CD14-positive monocyte (primary cell): ENCODE data around the gene HNRNPLL. TPM values are rescaled to one million over a fixed set of nuclear protein-coding genes. Genes with fewer than 3 reads are reported as not detected.
A peak's percentile ranks its signal among the peaks of the same experiment; 100 is the strongest.

Experiments used
- DNase-seq, 3 donors: peaks; one replicate each; pipeline ENCODE4 v3.0.0-alpha.2; 2011 to 2022
- H2AFZ ChIP-seq: 2 replicates; pipeline ENCODE4 v1.6.0; 2012; ENCODE audit warnings: mild to moderate bottlenecking, low read depth, low read length, inconsistent platforms; ENCODE audit not compliant: insufficient read depth, poor library complexity, severe bottlenecking
- H3K27ac ChIP-seq, 2 donors: 1 replicate in 1 of 2; 2 replicates in 1 of 2; pipeline ENCODE4 v1.5.1; 2012 to 2013; ENCODE audit warnings: low read length in 2 of 2, control low read depth in 1 of 2, inconsistent platforms in 1 of 2, low read depth in 1 of 2, mild to moderate bottlenecking in 1 of 2
- H3K27me3 ChIP-seq, 2 donors: one replicate each; pipeline versions ENCODE4 v1.6.0 to v1.6.1; 2011 to 2013; ENCODE audit warnings: low read length in 2 of 2; ENCODE audit not compliant: control insufficient read depth in 2 of 2, insufficient read depth in 2 of 2
- H3K36me3 ChIP-seq, 2 donors: replicated peaks in 1 of 2; 1 replicate in 1 of 2; 2 replicates in 1 of 2; pipeline versions ENCODE4 v1.5.1 to v1.6.1; 2012 to 2013; ENCODE audit warnings: low read length in 2 of 2, control low read depth in 1 of 2, inconsistent platforms in 1 of 2, mild to moderate bottlenecking in 1 of 2; ENCODE audit not compliant: insufficient read depth in 2 of 2, control insufficient read depth in 1 of 2
- H3K4me1 ChIP-seq, 2 donors: 1 replicate in 1 of 2; 2 replicates in 1 of 2; pipeline versions ENCODE4 v1.5.1 to v1.6.1; 2012 to 2013; ENCODE audit warnings: low read length in 2 of 2, control low read depth in 1 of 2, inconsistent platforms in 1 of 2, mild to moderate bottlenecking in 1 of 2, moderate library complexity in 1 of 2; ENCODE audit not compliant: insufficient read depth in 2 of 2, control insufficient read depth in 1 of 2
- H3K4me2 ChIP-seq: replicated peaks from 2 replicates; pipeline ENCODE3; 2012; ENCODE audit warnings: low read length, moderate library complexity, mild to moderate bottlenecking; ENCODE audit not compliant: poor library complexity, severe bottlenecking; ENCODE audit errors: extremely low read depth
- H3K4me3 ChIP-seq, 3 experiments: fragments of 200-600 bp in 1 of 3; sonication (generic) in 1 of 3; replicated peaks in 1 of 3; 1 replicate in 2 of 3; 2 replicates in 1 of 3; pipeline ENCODE4 v1.5.1; 2011 to 2013; ENCODE audit warnings: low read length in 3 of 3, mild to moderate bottlenecking in 3 of 3, control low read depth in 2 of 3, low read depth in 2 of 3, inconsistent platforms in 1 of 3, moderate library complexity in 1 of 3
- H3K79me2 ChIP-seq: 2 replicates; pipeline ENCODE4 v1.6.0; 2012; ENCODE audit warnings: mild to moderate bottlenecking, control low read depth, inconsistent platforms, low read length, moderate library complexity; ENCODE audit not compliant: insufficient read depth
- H3K9ac ChIP-seq: 2 replicates; pipeline ENCODE4 v1.6.0; 2017; ENCODE audit warnings: low read length, mild to moderate bottlenecking; ENCODE audit not compliant: insufficient read depth, poor library complexity, severe bottlenecking
- H3K9me3 ChIP-seq, 2 donors: replicated peaks in 1 of 2; 1 replicate in 1 of 2; 2 replicates in 1 of 2; pipeline versions ENCODE4 v1.5.1 to v1.6.1; 2012 to 2013; ENCODE audit warnings: low read length in 2 of 2, control low read depth in 1 of 2; ENCODE audit not compliant: control insufficient read depth in 1 of 2, insufficient read depth in 1 of 2
- H4K20me1 ChIP-seq: 2 replicates; pipeline ENCODE4 v1.6.0; 2012; ENCODE audit warnings: mild to moderate bottlenecking, low read length, control low read depth, moderate library complexity; ENCODE audit not compliant: insufficient read depth
- H3K27ac Mint-ChIP-seq, 7 donors: one replicate each; pipeline ENCODE4 v1.8.0; 2020; ENCODE audit warnings: mild to moderate bottlenecking in 7 of 7, mixed read lengths in 7 of 7, moderate library complexity in 6 of 7, inconsistent platforms in 2 of 7
- H3K27me3 Mint-ChIP-seq, 3 donors: one replicate each; pipeline ENCODE4 v1.8.0; 2021 to 2022; ENCODE audit warnings: low read depth in 3 of 3, mild to moderate bottlenecking in 3 of 3, mixed read lengths in 3 of 3, moderate library complexity in 3 of 3, inconsistent platforms in 1 of 3
- H3K36me3 Mint-ChIP-seq, 2 donors: one replicate each; pipeline ENCODE4 v1.8.0; 2020; ENCODE audit warnings: mixed read lengths in 2 of 2, inconsistent platforms in 1 of 2, mild to moderate bottlenecking in 1 of 2
- H3K4me1 Mint-ChIP-seq: one replicate; pipeline ENCODE4 v1.8.0; 2020; ENCODE audit warnings: mild to moderate bottlenecking, mixed read lengths
- H3K4me3 Mint-ChIP-seq, 2 donors: one replicate each; pipeline ENCODE4 v1.8.0; 2020; ENCODE audit warnings: mild to moderate bottlenecking in 2 of 2, mixed read lengths in 2 of 2, moderate library complexity in 1 of 2
- H3K9me3 Mint-ChIP-seq, 7 donors: one replicate each; pipeline ENCODE4 v1.8.0; 2020 to 2022; ENCODE audit warnings: mixed read lengths in 7 of 7, mild to moderate bottlenecking in 6 of 7, moderate library complexity in 6 of 7, inconsistent platforms in 2 of 7
- WGBS: methylation state at CpG from one replicate; pipeline ENCODE4 v1.1.5; 2013; ENCODE audit warnings: missing lambda C conversion rate; ENCODE audit not compliant: insufficient coverage; 5-methylcytosine and 5-hydroxymethylcytosine counted together
- intact Hi-C, 2 donors: fragments of 100-400 bp; cut with micrococcal nuclease; formaldehyde crosslinking; loops; one replicate each; pipeline versions ENCODE4 v1.15.0 to v1.15.1; 2023
- polyA plus RNA-seq, 3 donors: library from polyadenylated mRNA; depleted of rRNA in 1 of 3; unstranded in 2 of 3; stranded (reverse) in 1 of 3; fragments of 300-500 nt in 2 of 3; fragments of >200 nt in 1 of 3; fragmentation: Illumina TruSeq in 2 of 3; gene quantifications; 1 replicate in 2 of 3; 2 replicates in 1 of 3; pipeline ENCODE4 v1.2.3, GENCODE V29; 2012 to 2021
- TF ChIP-seq, protein P1 (sequence below): fragments of 200-600 bp; IDR thresholded peaks from one replicate; pipeline ENCODE4 v1.8.0; 2022; ENCODE audit warnings: antibody characterized with exemption, mild to moderate bottlenecking

Gene HNRNPLL
- polyA plus RNA-seq, 3 donors, result 12.4 to 16.8 (median 13.8) TPM

DNA sequence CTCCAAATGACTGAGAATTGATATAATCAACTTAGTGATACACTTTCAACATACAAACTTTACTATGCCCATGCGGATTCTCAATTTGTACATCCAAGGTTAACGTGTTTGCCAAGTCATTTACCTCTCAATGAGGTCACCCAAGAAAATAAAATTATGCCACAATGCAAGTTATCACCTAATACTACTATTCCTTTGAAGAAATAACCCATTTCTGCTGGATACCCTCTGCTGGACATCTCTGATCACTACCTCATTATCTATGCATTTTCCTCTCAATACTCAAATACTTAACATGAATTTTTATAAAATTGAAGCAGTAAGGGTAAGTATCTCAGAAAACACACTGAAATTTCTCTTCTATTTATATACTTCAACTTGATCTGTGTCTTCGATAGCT lies 12.7 kb downstream of the HNRNPLL start:
- peaks cover 26% of the 10 kb centered on the region for H3K4me1 Mint-ChIP-seq
- Histone ChIP-seq H2AFZ (no peak overlapping the region), H3K36me3 (peaks cover 16 to 56% of the 10 kb centered on the region in 2 donors), H3K9me3 (no peaks in the 10 kb centered on the region), H3K27ac (no peak overlapping the region), H3K27me3 (no peaks in the 10 kb centered on the region), H3K79me2 (peaks cover 100% of the 10 kb centered on the region), H3K4me2 (no peak overlapping the region), H3K9ac (no peak overlapping the region), H4K20me1 (peaks cover 78% of the 10 kb centered on the region), H3K4me1 (peaks cover 12 to 23% of the 10 kb centered on the region in 2 donors), H3K4me3 (no peak overlapping the region)
- no peak overlapping the region for H3K4me3 Mint-ChIP-seq
- TF ChIP-seq, protein P1, sequence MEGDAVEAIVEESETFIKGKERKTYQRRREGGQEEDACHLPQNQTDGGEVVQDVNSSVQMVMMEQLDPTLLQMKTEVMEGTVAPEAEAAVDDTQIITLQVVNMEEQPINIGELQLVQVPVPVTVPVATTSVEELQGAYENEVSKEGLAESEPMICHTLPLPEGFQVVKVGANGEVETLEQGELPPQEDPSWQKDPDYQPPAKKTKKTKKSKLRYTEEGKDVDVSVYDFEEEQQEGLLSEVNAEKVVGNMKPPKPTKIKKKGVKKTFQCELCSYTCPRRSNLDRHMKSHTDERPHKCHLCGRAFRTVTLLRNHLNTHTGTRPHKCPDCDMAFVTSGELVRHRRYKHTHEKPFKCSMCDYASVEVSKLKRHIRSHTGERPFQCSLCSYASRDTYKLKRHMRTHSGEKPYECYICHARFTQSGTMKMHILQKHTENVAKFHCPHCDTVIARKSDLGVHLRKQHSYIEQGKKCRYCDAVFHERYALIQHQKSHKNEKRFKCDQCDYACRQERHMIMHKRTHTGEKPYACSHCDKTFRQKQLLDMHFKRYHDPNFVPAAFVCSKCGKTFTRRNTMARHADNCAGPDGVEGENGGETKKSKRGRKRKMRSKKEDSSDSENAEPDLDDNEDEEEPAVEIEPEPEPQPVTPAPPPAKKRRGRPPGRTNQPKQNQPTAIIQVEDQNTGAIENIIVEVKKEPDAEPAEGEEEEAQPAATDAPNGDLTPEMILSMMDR, result peak; percentile 18
- intact Hi-C loops, result no loop called here
- H3K27me3 Mint-ChIP-seq, result no peaks in the 10 kb centered on the region
- peaks cover 32 to 49% of the 10 kb centered on the region in 2 donors for H3K36me3 Mint-ChIP-seq
- H3K9me3 Mint-ChIP-seq, result no peaks in the 10 kb centered on the region
- 93% methylated on average over 2 of the region's 3 CpGs for WGBS
- no peak overlapping the region for H3K27ac Mint-ChIP-seq
- DNase-seq, result no peak

DNA sequence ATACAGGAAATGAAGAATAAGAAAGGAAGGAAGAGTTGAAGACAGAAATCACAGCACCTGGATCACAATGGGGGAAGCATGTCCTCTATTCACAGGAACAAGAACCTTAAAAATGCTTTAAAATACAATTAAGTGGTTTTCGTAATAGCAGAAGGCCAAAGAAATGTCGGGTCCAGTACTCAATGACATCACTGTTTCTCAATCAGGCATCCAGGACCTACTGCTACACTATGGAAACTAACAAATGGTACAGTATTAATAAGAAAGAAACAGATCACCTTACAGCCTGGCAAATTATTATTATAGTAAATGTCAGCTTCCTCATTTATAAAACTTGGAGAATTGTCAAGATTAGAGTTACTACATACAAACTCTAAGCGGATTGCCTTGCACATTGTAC lies 15.8 kb downstream of the HNRNPLL start:
- Histone ChIP-seq H2AFZ (no peak overlapping the region), H3K36me3 (peaks cover 23 to 83% of the 10 kb centered on the region in 2 donors), H4K20me1 (peaks cover 53% of the 10 kb centered on the region), H3K27me3 (no peaks in the 10 kb centered on the region), H3K4me3 (no peak overlapping the region), H3K4me2 (no peak overlapping the region), H3K79me2 (peaks cover 70% of the 10 kb centered on the region), H3K9ac (no peak overlapping the region), H3K9me3 (no peaks in the 10 kb centered on the region), H3K27ac (no peak overlapping the region), H3K4me1 (no peaks in the 10 kb centered on the region)
- intact Hi-C loops, result loop anchor here in 1 of 2 donors (5.0 kb wide), 1 partner anchor 150 kb away; no protein-coding TSS in a partner anchor
- Mint-ChIP-seq H3K27me3 (no peaks in the 10 kb centered on the region), H3K9me3 (no peaks in the 10 kb centered on the region), H3K36me3 (peaks cover 44 to 64% of the 10 kb centered on the region in 2 donors), H3K4me3 (no peak overlapping the region), H3K4me1 (peaks cover 3% of the 10 kb centered on the region), H3K27ac (no peak overlapping the region)
- DNase-seq, result no peak
- WGBS, result no CpG with 5 or more reads among the region's 3 CpGs
- TF ChIP-seq, protein P1, result no peak
